SIG-M5 treated with dmso at 0.1 percent for 504 hours (cell line): ENCODE data around the gene NBPF9.
"Not testable (repeated sequence)": the region's sequence is repeated elsewhere in the genome, so short reads cannot be mapped to it uniquely, and the experiment has no call there.

Experiments used
- DNase-seq: peaks from one replicate; lab custom pipeline; 2025; ENCODE audit not compliant: unreplicated experiment; lab: John Stamatoyannopoulos, UW

Gene NBPF9

DNA sequence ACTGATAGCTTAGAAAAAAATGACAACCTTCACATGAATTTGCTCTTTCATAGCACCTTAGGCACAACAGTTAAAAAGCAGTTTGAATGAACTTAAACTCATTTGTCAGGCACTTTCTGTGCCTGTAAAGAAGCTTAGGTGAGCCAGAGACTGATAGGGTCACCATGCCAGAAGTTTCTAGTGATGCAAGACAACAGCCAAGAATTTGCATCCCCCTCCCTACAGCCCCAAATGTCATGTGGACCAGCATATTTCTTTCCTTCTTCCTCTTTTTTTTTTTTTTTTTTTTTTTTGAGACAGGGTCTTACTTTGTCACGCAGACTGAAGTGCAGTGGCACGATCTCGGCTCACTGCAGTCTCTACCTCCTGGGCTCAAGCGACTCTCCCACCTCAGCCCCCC lies 89.8 kb downstream of the NBPF9 start:
- not testable (repeated sequence) for DNase-seq

DNA sequence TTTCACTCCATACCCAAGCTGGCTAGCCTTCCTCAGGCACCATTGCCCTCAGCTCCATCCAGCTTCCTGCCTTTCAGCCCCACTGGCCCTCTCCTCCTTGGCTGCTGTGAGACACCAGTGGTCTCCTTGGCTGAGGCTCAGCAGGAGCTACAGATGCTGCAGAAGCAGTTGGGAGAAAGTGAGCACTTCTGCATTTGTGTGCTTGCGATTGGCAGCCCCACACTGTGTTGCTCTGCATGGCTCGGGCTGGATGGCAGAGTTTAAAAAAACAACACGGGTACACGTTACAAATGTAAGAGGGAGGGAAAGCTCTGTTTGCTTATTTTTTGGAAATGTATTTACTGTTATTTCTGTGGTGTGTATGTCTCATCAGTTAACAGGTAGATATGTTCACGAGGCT lies 90.8 kb downstream of the NBPF9 start:
- DNase-seq = not testable (repeated sequence)

DNA sequence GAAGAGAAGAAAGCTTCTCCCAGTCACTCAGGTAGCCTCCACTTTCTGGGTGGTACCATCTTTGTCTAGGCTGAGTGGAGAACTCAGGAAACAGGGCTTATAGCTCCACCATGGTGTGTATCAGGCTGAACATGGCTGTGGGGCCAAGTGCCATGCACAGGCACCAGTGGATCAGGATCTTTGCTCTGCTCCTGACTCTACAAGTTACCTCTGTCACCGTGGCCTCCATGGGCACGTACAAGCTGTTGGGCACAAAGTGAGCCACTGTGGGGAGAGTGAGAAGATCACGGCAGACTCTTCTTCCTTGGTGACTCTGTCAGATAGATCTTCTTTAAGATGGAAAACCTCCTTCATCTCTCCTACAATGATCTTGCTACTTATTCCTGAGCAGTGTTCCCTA lies 93.6 kb downstream of the NBPF9 start:
- DNase-seq = not testable (repeated sequence)

DNA sequence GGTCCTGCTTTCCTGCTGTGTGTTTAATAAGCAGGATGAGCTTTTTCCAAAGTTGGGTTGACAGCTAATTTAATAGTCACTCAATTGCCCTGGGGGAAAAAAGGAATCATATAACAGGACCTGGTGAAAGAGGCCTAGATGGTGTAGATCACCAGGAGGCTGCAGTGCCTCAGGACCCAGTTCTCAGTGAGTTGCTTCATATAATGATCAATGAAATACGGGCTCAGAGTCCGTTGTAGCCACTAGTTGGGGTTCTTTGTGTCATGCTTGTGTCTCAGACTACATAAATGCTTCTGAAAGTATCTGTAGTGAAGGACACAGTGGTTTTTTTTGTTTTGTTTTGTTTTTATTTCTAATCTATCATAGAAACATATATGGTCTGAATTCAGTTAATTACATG lies 94.6 kb downstream of the NBPF9 start:
- not testable (repeated sequence) for DNase-seq

DNA sequence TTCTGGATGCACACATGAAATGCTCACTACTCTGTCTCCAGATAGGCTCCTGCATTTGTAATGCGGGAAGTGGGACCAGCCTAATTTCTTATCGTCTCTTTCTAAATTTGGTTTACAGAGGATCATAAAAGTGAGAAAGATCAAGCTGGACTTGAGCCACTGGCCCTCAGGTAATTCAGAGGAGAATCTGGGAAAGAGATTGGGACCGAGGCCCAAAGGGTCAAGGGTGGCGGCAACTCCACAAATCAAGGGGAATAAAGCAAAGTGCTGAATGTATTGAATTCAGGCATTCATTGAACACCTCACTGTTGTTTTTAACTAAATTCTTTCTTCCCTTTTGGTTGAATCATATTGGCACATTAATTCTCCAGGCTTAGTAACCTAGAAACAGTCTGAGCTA lies 95.0 kb downstream of the NBPF9 start:
- DNase-seq = not testable (repeated sequence)
